ENCODE results near the gene HAND2.

HAND2 gene

DNA sequence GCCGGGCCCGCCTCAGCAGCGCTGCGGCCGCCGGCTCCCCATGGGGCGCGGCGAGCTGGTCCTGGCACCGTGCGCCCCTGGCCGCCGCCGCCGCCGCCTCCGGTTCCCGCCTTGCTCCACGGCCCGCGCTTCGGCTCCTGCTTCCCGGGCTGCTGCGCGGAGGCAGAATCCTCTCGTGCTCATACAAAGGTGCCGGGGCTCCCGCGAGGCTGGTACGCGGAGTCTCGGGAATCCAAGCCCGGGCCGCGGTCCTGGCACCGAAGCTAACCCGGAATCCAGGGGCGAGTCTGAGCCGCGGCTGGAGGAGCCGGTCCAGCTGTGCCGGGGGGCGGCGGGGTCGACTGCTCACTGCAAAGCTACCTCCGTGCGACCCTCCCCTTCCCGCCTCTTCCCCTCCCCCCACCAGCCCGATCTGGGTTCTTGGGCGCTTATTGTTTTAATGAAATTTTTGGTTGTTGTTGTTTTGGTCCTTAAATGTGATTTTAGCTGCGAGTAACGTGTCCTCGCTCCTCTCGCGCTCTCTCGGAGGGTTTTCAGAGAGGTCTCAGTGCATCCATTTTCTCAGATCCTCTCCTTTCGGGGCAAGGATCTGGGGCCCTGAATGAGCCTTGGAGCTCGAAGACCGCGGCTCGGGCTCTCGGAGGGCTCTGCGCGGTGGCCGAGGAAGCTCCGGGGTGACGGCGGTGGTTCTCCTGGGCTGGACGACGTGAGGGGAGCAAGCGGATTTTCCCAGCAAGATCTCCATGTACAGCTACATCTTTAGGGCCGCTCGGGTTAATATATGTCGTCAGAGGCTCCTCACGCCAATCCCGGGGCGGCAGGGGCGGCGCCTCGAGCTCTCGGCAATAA, at the start of gene HAND2:
HAND2 (minus strand) TSS at position 753 of the 849 bp plus-strand sequence. CDS start 940 bp downstream, outside the sequence.
- DNase-seq (ENCODE audit: low read depth in 2 of 2): no peak

DNA sequence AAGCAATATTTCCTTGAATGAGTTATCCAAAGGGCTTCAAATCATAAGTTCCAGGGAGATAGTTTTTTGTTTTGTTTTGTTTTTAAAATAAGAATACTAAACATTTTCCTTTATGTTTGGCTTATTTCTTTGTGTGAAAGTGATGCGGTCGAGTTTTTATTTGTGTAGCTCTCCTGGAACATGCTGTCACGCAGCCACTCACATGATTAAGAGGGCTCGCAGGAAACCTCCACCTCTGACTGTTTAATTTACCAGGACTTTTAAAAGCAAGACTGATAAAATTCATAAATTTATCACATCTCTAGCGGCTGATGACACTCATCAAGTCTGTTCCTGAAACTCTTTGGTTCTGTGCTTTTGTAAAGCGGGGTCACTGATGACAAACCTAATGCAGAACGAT, 48.9 kb upstream of the HAND2 start:
- DNase-seq (ENCODE audit: low read depth in 2 of 2): no peak

DNA sequence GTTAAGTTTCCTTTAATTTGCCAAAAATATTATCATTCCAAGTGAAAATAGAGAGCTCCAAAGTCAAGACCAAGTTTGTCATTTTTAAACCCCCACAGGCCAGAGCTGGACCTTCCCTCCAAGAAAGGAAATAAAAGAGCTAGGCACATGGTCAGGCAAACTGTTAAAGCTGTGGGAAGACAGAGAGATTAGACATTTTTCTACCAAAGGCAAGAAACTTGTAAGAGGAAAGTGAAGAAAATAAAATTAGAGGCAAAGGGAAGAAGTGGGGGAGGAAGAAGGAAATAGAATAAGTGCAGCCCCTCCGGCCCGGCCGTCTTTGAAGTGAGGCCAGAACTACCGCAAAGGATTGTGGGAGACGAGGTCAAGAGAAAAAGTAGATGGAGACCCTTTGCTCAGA, 47.9 kb upstream of the HAND2 start:
- DNase-seq (ENCODE audit: low read depth in 2 of 2): no peak

DNA sequence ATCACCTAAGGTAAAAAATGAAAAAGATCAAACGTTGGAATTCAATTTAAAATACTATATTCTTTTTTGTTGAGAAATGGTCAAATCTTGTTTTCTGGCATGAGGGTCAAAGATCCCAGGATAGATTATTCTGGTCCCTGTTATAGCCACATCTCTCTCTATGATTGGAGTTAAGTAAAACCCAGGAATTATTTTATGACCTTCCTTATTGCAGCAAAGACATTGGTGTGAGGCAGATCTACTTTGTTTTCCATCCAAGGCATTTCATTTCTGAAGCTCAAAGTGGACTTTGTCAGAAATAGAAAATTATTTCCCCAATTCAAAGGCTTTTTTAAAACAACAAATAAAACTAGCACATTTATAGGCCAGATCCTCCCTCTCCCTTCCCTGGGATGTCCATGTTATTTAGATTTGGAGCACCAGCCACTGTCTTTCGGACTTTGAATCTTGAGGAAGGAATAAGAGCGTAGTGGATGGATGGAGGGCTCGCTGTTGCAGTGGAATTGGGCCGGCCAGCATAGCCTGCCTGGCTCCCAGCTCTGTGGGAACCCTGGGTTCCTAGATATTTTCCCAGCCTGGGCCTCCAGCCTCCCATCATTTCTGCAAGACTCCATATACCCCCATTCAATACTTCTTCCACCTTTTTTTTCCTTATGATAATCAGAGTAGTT, 45.6 kb upstream of the HAND2 start:
- no peak for DNase-seq (ENCODE audit: low read depth in 2 of 2)

DNA sequence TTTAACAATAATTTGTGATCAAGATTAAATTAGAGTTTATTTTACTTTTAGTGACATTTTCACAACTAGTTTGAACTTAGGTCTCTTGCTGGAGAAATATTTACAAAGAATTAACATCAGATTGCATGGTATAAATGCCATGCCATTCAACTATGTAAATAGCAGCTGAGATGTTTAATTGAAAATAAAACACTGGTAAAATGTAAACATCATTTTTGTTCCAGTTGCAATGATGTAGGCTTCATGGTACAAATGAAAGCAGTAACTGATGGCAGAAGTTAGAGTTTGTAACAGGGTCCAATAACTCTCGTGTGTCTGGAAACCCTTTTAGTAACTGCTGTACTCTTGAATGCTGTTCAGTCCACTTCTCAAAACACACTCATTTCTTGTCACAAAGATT, 43.7 kb upstream of the HAND2 start:
- DNase-seq (ENCODE audit: low read depth in 2 of 2): no peak

DNA sequence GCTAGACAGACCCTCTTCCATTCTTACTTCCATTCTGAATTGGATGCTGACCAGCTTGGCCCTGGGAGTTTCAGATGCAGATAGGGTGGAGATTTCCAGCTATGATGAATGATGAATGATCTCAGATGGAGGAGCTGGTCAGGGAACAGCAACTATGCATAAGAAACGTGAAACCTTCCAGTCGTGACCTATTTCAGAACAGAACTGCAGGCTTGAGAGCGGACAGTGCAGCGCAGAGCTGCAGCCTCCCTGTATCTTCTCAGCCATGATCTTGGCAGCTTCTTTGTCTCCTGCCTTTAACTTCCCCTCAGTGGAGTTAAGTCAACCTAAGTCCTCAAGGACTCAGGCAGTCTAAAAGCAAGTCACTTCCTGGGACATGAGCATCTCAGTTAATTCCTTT, 43.3 kb upstream of the HAND2 start:
- no peak for DNase-seq (ENCODE audit: low read depth in 2 of 2)

DNA sequence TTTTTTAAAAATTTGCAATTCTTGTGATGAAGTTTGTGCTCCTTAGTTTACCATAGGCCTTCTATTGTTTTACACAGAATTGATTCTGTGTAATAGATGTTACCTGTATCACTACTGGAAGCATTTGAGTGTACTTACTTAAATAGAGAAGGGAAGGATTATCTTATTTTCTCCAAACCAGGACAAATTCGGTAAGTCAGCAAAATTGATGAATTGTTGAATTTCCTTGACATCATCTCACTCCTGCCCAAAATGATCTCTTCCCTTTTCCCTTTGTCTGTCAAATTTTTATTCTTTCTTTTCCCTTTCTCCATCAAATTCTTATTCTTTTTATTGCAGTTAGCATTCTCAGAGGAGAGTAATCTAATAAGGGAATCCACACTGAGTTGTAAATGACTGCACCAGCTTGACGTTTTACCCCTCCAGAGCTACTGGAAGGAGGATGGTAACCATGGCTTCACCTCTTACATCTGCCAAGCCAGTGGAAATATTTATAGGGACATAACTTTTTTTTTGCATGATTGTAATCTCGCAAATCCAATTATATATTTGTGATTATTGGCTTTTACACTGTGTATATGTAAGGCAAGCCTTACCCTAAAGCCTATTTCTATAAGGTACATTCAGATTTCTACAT, 42.6 kb upstream of the HAND2 start:
- DNase-seq (ENCODE audit: low read depth in 2 of 2): no peak

DNA sequence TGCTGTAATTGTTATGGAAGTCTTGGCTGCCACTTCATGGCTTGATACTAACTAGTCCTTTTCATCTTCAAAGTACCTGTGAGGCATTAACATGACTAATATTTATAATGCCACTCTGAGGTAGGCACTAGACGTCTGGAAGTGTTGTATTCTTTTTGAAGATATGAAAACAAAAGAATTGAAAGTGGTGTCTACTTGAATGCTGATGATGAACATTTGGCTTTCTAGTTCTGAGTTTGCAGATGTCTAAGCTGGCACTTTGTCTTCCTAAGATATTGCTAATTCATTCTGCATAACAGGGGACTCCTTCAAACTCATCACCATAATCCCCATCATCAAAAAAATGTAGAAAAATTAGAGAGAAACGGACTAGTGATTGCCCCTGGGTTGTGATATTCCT, 41.6 kb upstream of the HAND2 start:
- no peak for DNase-seq (ENCODE audit: low read depth in 2 of 2)

DNA sequence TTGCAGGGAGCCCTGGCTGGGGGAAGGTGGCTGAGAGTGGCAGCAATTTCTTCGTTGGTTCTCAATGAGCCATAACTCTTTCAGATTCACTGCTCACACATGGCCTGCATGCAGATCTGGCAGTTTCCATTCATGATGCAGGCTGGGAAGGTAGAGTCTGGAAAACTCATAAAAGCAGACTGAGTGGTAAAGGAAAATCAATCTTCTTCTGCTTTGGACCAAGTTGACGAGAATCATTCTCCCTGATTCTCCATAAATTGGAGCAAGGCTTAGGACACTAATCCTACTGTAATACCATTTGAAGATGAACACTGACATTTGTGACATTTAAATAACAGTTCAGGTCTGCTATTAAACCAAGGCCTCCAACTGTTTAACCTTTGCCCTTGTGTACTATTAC, 35.3 kb upstream of the HAND2 start:
- no peak for DNase-seq (ENCODE audit: low read depth in 2 of 2)

DNA sequence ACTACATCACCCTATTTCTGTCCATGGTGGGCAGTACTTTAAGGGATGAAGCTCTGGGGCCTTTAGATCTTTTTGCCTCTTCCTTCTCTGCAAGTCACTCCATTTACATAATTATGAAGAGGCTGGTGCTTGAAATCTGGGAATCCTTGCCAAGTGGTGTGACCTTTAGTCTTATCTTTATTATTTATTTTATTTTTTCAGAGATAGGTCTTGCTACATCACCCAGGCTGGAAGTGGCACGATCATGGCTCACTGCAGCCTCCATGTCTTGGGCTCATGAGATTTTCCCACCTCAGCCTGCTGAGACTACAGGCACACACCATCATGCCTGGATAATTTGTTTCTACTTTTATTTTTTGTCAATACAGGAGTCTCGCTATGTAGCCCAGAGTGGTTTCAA, 34.4 kb upstream of the HAND2 start:
- DNase-seq (ENCODE audit: low read depth in 2 of 2): no peak

DNA sequence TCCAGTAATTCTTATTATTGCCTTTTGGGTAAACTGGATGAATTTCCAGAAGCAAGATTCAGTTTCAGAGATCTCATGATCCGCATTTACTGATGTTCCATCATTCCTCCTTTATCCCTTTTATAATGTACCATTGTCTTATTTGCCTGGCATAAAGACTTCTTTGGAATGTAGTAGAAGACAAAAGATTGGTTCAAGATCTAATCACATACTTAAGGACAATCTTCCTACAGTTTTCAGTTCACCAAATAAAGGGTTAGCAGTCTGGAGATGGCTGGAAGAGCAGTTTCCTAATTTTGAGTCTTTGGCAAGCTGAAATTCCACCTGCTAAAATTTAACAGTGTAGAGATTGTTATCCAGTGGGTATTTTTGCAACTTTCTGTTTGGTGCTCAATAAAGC, 30.9 kb upstream of the HAND2 start:
- no peak for DNase-seq (ENCODE audit: low read depth in 2 of 2)

DNA sequence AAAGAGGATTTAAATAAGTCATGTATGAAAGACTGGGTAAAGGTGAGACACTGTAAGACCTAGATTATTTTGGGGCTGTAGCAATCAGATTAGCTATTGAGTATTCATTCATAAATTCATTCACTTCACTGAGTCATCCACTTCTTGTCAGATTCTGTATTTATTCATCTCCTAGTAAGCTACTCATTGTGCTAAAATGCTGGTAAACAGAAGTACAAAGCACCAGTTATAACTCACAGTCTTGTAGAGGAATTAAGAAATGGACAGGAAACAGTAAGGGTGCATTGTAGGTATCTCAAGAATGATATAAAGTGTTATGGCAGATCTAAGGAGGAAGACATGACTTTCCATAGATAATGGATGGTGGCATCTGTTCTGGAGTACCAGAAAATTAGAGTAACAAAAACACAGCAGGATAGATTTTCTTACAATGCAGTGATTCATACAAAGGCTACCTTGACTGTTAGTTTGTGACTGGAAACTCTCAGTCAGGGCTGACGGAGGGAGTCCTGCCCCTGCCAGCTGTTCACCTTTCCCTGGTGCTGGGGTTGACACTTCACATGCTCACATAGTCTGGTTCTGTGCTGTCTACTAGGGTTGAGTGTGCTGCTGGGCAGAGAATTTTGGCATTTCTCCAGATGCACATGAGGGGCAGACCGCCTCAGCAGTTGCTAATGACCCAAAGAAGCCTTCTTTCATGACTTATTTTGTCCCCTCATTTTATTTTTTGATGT, 26.5 kb upstream of the HAND2 start:
- no peak for DNase-seq (ENCODE audit: low read depth in 2 of 2)

DNA sequence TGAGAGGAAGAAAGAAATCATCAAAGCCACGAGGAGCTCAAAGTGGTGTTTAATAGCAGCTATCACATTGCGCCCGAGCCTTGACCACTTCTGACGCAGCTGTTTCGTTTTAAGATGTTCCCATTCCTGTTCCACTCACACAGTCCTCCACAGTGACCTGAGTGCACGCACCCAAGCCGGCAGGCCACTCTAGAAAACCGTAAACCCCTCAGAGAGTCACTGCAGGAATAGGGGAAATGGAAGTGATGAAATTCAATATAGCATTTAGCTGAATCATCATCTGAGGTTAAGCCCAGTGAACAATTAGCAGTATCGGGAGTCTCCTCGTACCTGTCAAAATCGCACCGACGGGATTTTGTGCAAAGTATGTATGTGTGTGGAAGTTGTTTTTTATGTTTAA, 17.9 kb upstream of the HAND2 start:
- DNase-seq (ENCODE audit: low read depth in 2 of 2): no peak

DNA sequence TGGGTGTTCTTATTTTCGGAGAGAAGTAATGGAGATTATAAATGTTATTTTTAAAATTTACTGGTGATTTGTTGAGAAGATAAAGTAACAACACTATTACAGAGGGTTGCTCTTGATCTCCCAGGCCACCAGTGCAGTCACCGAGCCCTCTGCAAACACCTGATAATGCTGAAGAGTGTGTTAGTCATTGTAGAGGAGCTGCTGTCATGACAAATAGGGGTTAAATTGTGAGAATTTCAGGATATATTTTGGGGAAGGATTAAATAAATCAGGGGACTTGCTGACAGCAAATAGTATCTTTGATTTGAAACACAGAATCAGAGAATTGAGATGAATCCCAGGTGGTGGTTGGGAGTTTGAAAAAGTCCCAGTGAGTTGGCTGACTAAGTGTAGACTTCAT, 16.7 kb upstream of the HAND2 start:
- no peak for DNase-seq (ENCODE audit: low read depth in 2 of 2)

DNA sequence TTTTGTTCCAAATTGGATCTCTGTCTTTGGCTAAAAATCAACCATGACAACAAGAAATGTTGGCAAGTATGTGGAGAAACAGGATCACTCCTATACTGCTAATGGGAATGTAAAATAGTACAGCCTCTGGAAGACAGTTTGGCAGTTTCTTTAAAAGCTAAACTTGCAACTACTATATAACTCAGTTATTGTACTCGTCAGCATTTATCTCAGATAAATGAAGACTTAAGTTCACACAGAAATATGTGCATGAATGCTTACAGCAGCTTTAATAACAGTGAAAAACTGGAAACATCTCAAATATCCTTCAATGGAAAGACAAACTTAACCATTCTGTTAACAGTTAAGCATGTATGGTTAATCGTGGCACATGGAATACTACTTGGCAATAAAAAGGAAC, 15.4 kb upstream of the HAND2 start:
- no peak for DNase-seq (ENCODE audit: low read depth in 2 of 2)

DNA sequence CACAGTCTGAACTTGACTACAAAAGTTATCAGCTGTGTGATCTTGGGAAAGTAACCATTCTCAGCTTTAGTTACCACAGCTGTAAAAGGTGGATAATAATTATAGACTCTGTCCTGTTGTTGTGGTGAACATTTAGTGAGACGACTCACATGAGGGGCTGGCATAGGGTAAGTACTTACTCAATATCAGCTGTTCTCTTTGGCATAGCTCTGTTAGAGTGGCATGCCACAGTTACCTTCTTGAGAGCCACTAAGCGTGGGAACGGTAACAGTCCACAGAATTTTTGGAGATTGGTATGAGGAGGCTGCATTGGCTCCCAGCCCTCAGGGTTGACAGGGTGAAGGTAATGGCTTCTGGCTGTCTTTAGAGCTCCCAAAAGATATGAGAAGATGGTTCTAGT, 13.2 kb upstream of the HAND2 start:
- no peak for DNase-seq (ENCODE audit: low read depth in 2 of 2)

DNA sequence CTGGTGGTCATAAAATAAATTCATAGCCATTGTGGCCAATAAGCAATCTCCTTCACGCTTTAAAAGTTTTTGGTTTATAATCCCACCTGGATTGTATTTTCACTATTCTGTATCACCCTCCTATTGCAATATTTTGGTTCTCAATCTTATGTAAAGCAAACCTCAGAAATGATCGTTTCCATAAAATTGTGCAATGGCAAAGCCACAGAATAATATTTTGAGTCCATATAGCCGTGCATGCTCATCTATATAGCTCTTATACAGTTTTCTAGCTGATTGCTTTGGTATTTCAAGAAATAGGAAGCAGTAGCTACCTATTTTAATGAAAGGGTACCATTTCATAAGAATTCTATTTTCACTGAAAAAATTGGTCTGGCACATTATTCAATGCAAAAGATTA, 10.0 kb upstream of the HAND2 start:
- no peak for DNase-seq (ENCODE audit: low read depth in 2 of 2)

DNA sequence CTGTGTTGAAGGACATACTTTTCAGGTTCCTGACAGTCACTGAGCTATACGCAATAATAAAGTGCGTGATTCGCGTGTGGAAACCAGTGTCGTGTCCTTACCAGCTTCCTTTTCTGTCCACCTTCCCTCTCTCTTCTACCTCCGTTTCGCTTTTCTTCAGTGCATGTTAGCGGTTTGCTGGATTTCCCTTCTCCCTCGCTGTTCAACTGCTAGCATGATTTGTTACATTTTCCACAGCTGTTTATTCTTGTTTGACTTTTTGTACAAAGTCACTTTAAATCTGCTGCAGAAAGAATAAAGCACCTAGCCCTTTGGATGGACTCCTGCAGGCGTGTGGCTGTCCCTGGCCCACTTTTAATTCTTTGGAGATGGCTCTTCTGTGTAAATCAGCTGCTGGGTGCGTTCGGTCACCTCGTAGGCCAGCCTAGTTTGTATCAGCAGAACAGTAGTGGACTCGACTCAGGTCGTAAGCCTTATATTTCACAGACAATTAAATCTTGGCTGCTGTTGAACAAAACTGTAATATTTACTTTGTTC, 8.9 kb upstream of the HAND2 start:
- no peak for DNase-seq (ENCODE audit: low read depth in 2 of 2)

DNA sequence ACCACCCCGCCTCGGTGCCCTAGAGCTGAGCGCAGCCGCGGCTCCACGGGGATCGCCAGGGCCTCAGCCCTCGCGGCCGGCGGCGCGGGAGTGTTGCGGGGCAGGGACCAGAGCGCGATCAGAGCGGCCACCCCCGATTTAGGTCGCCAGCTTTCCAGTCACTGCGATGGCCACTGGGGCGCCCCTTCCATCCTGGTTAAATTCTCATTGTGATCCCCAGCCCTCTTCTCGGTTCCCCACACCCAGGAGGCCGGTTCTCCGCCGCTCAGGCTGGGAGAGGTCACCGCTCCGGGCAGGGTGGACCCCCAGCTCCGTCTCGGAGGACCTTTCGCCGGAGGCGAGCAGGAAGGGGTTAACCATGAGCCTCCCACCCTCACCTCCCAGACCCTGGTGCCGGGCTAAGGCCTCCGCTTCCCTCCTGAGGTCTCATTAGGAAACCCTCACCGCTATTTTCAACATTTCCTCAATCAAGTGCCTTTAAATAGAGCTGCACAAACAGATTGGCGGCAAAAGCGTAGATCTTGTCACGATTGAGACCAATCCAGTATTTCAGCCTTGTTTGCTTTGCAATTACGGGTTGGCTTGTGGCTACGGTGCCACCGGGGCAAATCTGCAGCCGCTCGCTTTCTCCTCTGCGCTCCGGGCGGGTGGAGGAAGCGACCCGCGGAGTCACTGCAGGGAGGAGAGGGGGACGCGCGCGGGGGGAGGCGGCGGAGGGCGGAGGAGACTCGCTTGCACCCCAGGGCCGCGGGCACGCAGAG, 8.3 kb upstream of the HAND2 start:
- DNase-seq (ENCODE audit: low read depth in 2 of 2): no peak

DNA sequence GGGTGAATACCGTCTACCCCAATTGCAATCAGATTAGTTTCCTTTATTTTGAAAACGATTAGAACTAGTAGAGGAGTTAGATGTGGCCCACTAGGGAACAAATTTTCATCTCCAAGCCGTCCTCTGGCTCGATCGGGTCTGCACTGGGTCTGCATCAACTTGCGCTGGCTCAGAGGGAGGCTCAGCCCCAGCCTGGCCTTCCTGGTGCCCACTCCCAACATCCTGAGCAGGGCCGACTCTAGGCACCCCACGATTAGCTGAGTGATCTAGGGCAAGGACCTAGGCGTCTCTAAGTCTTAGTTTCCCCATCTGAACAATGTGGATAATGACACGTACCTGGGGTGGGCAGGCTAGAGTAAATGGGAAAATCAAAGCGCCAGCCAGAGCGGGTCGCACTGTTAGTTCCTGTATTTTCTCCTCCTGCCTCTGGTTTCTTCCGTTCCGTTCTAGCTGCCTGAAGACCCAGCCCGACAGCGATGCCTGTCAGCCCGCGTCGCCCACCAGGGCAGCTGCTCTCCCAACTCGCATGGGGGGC, 7.7 kb upstream of the HAND2 start:
- no peak for DNase-seq (ENCODE audit: low read depth in 2 of 2)

DNA sequence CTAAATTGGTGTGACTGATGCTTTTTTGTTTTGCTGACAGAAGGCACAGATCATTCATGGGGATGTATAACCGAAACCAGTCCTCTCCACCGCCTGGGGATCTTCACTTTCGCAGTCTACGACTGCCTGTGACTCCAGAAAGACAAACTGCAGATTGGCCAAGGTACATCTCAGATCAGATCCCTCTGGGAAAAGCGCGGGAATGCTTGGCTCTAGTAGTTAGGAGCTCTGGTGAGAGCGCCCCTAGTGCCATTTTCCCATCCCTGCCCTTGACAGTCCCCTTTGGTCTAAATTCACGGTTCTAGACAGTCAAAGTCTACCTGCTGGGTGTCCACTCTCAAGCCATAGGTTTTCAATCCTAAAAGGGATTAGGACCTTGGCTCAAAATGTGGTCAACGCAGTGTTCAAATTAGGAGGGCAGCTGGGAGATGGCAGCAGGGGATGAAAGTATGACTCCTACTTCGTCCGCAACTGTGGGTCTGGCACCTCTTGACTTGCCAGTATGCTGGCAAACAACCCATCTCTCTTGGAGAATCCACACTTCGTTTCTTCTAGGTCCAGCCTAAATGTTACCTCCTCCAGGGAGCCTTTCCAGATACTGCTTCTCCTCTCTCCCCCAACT, 6.9 kb upstream of the HAND2 start:
- no peak for DNase-seq (ENCODE audit: low read depth in 2 of 2)

Measured in stimulated activated CD8-positive, alpha-beta memory T cell treated with anti-CD3 and anti-CD28 coated beads, Interleukin-7, amount 100 ng/mL, for 1 hour (primary cell).